Activated naive CD4-positive, alpha-beta T cell treated with anti-CD3 and anti-CD28 coated beads for 36 hours (primary cell): ENCODE measurements around the gene CISD3. TPM values are rescaled to one million over a fixed set of nuclear protein-coding genes. Genes with fewer than 3 reads are reported as not detected.

Experiments used
- CTCF ChIA-PET: fragments of 350-600 bp; sonication (Branson Sonifier 250); formaldehyde crosslinking; loops from one replicate; lab custom pipeline; 2021; ENCODE audit warnings: antibody characterized with exemption; lab: Charles Lee
- DNase-seq: peaks from one replicate; pipeline ENCODE4 v3.0.0-alpha.2; 2020
- H3K27ac Mint-ChIP-seq: one replicate; pipeline ENCODE4 v1.8.0; 2021; ENCODE audit warnings: mild to moderate bottlenecking, mixed read lengths
- H3K27me3 Mint-ChIP-seq: one replicate; pipeline ENCODE4 v1.8.0; 2021; ENCODE audit warnings: low read depth, mixed read lengths
- H3K36me3 Mint-ChIP-seq: one replicate; pipeline ENCODE4 v1.8.0; 2021; ENCODE audit warnings: low read depth, mixed read lengths
- H3K4me1 Mint-ChIP-seq: one replicate; pipeline ENCODE4 v1.8.0; 2021; ENCODE audit warnings: low read depth, mixed read lengths
- H3K4me3 Mint-ChIP-seq: one replicate; pipeline ENCODE4 v1.8.0; 2021; ENCODE audit warnings: mild to moderate bottlenecking, moderate library complexity, mixed read lengths
- H3K9me3 Mint-ChIP-seq: one replicate; pipeline ENCODE4 v1.8.0; 2021; ENCODE audit warnings: mixed read lengths
- intact Hi-C: fragments of 100-400 bp; cut with micrococcal nuclease; formaldehyde crosslinking; loops from one replicate; pipeline ENCODE4 v1.15.1; 2023
- total RNA-seq, 2 experiments: library from RNA; stranded (reverse); gene quantifications; one replicate each; pipeline ENCODE4 v1.2.3, GENCODE V29; 2021

CISD3 gene
- total RNA-seq, 2 experiments from 2014 or later: 35.1 to 35.8 TPM

GRCh38 chr17:38732376-38733281 lies 2.5 kb downstream of the CISD3 start:
- H3K27me3 Mint-ChIP-seq: no peaks in the 10 kb centered on the region
- H3K4me3 Mint-ChIP-seq: peak overlapping the region; percentile 94
- CTCF ChIA-PET: interaction anchor here (0.8 to 2.2 kb wide), 4 partner anchors 13 to 421 kb away, joined by 3 to 8 read pairs (median 4); no protein-coding TSS in a partner anchor
- H3K4me1 Mint-ChIP-seq: peaks cover 66% of the 10 kb centered on the region
- peaks cover 3% of the 10 kb centered on the region for H3K9me3 Mint-ChIP-seq
- no peak for DNase-seq
- peaks cover 19% of the 10 kb centered on the region for H3K36me3 Mint-ChIP-seq
- intact Hi-C loops: loop anchor here (5.0 kb wide), 1 partner anchor 420 kb away; the partner anchor contains the start of gene PLXDC1
- peak overlapping the region; percentile 28 for H3K27ac Mint-ChIP-seq

GRCh38 chr17:38733282-38733981 lies 3.3 kb downstream of the CISD3 start:
- peaks cover 11% of the 10 kb centered on the region for H3K36me3 Mint-ChIP-seq
- no peaks in the 10 kb centered on the region for H3K9me3 Mint-ChIP-seq
- H3K27ac Mint-ChIP-seq: peak overlapping the region; percentile 79
- peaks cover 58% of the 10 kb centered on the region for H3K4me1 Mint-ChIP-seq
- H3K4me3 Mint-ChIP-seq: no peak overlapping the region
- intact Hi-C loops: loop anchor here (5.0 kb wide), 1 partner anchor 419 kb away; the partner anchor contains the start of gene PLXDC1
- no peaks in the 10 kb centered on the region for H3K27me3 Mint-ChIP-seq
- CTCF ChIA-PET: interaction anchor here (0.6 to 4.8 kb wide), 5 partner anchors 11 to 680 kb away, joined by 3 to 60 read pairs (median 5); no protein-coding TSS in a partner anchor
- no peak for DNase-seq

GRCh38 chr17:38733982-38734973 lies 4.1 kb downstream of the CISD3 start:
- no peaks in the 10 kb centered on the region for H3K9me3 Mint-ChIP-seq
- intact Hi-C loops: loop anchor here (2.0 to 5.0 kb wide), 2 partner anchors 175 to 418 kb away; partner anchors contain the start of gene PLXDC1
- CTCF ChIA-PET: interaction anchor here (0.6 to 4.8 kb wide), 29 partner anchors 8 to 680 kb away, joined by 3 to 60 read pairs (median 4); partner anchors contain the start of genes EPOP, MLLT6 and PSMB3
- peak overlapping the region; percentile 79 for H3K27ac Mint-ChIP-seq
- H3K4me3 Mint-ChIP-seq: no peak overlapping the region
- DNase-seq: peak; percentile 58
- peaks cover 11% of the 10 kb centered on the region for H3K36me3 Mint-ChIP-seq
- H3K4me1 Mint-ChIP-seq: peaks cover 49% of the 10 kb centered on the region
- no peaks in the 10 kb centered on the region for H3K27me3 Mint-ChIP-seq

- CTCF ChIA-PET: interaction anchor here (0.6 to 4.8 kb wide), 31 partner anchors 9 to 177 kb away, joined by 3 to 60 read pairs (median 4); partner anchors contain the start of genes EPOP, MLLT6 and PSMB3
- Mint-ChIP-seq H3K27me3 (no peaks in the 10 kb centered on the region), H3K4me3 (no peak overlapping the region), H3K4me1 (peaks cover 47% of the 10 kb centered on the region), H3K27ac (peak overlapping the region; percentile 37), H3K36me3 (peaks cover 11% of the 10 kb centered on the region), H3K9me3 (no peaks in the 10 kb centered on the region)
- intact Hi-C loops: loop anchor here (1.0 to 2.0 kb wide), 2 partner anchors 58 to 177 kb away; no protein-coding TSS in a partner anchor
- peak; percentile 77 for DNase-seq
Observed at GRCh38 chr17:38735161-38735997, 5.2 kb downstream of the CISD3 start.

GRCh38 chr17:38738007-38738662 lies 8.0 kb downstream of the CISD3 start:
- H3K36me3 Mint-ChIP-seq: peaks cover 3% of the 10 kb centered on the region
- no peaks in the 10 kb centered on the region for H3K9me3 Mint-ChIP-seq
- H3K27ac Mint-ChIP-seq: no peak overlapping the region
- DNase-seq: no peak
- intact Hi-C loops: no loop called here
- peaks cover 2% of the 10 kb centered on the region for H3K27me3 Mint-ChIP-seq
- H3K4me1 Mint-ChIP-seq: peaks cover 23% of the 10 kb centered on the region
- no peak overlapping the region for H3K4me3 Mint-ChIP-seq
- CTCF ChIA-PET: interaction anchor here (4.8 kb wide), 1 partner anchor 61 kb away, joined by 60 read pairs; no protein-coding TSS in a partner anchor

- no peaks in the 10 kb centered on the region for H3K9me3 Mint-ChIP-seq
- H3K4me3 Mint-ChIP-seq: no peak overlapping the region
- intact Hi-C loops: no loop called here
- peaks cover 19% of the 10 kb centered on the region for H3K4me1 Mint-ChIP-seq
- H3K27me3 Mint-ChIP-seq: peaks cover 2% of the 10 kb centered on the region
- CTCF ChIA-PET: interaction anchor here (4.8 kb wide), 1 partner anchor 61 kb away, joined by 60 read pairs; no protein-coding TSS in a partner anchor
- H3K36me3 Mint-ChIP-seq: peaks cover under 1% of the 10 kb centered on the region
- H3K27ac Mint-ChIP-seq: no peak overlapping the region
- no peak for DNase-seq
Observed at GRCh38 chr17:38738686-38739085, 8.5 kb downstream of the CISD3 start.

- no peak overlapping the region for H3K27ac Mint-ChIP-seq
- no peak for DNase-seq
- intact Hi-C loops: no loop called here
- H3K27me3 Mint-ChIP-seq: peaks cover 2% of the 10 kb centered on the region
- no peak overlapping the region for H3K4me3 Mint-ChIP-seq
- no peaks in the 10 kb centered on the region for H3K9me3 Mint-ChIP-seq
- CTCF ChIA-PET: interaction anchor here (1.0 kb wide), 1 partner anchor 63 kb away, joined by 3 read pairs; no protein-coding TSS in a partner anchor
- H3K36me3 Mint-ChIP-seq: no peaks in the 10 kb centered on the region
- peaks cover 13% of the 10 kb centered on the region for H3K4me1 Mint-ChIP-seq
Observed at GRCh38 chr17:38739305-38739704, 9.2 kb downstream of the CISD3 start.

GRCh38 chr17:38740044-38740443 lies 9.9 kb downstream of the CISD3 start:
- Mint-ChIP-seq H3K27me3 (peaks cover 8% of the 10 kb centered on the region), H3K4me3 (no peak overlapping the region), H3K9me3 (no peaks in the 10 kb centered on the region), H3K36me3 (no peaks in the 10 kb centered on the region), H3K27ac (no peak overlapping the region), H3K4me1 (peaks cover 5% of the 10 kb centered on the region)
- intact Hi-C loops: no loop called here
- CTCF ChIA-PET: interaction anchor here (1.0 kb wide), 1 partner anchor 63 kb away, joined by 3 read pairs; no protein-coding TSS in a partner anchor
- no peak for DNase-seq

GRCh38 chr17:38740806-38741205 lies 10.7 kb downstream of the CISD3 start:
- Mint-ChIP-seq H3K36me3 (no peaks in the 10 kb centered on the region), H3K4me3 (no peak overlapping the region), H3K27me3 (peaks cover 12% of the 10 kb centered on the region), H3K4me1 (peaks cover under 1% of the 10 kb centered on the region), H3K9me3 (no peaks in the 10 kb centered on the region), H3K27ac (no peak overlapping the region)
- intact Hi-C loops: no loop called here
- CTCF ChIA-PET: no interaction called here
- DNase-seq: no peak

GRCh38 chr17:38741461-38741860 lies 11.3 kb downstream of the CISD3 start:
- CTCF ChIA-PET: interaction anchor here (0.6 to 0.9 kb wide), 2 partner anchors 74 to 427 kb away, joined by 3 read pairs; no protein-coding TSS in a partner anchor
- H3K36me3 Mint-ChIP-seq: no peaks in the 10 kb centered on the region
- H3K9me3 Mint-ChIP-seq: no peaks in the 10 kb centered on the region
- peaks cover 18% of the 10 kb centered on the region for H3K27me3 Mint-ChIP-seq
- no peak for DNase-seq
- intact Hi-C loops: no loop called here
- no peak overlapping the region for H3K27ac Mint-ChIP-seq
- peaks cover 6% of the 10 kb centered on the region for H3K4me1 Mint-ChIP-seq
- no peak overlapping the region for H3K4me3 Mint-ChIP-seq
